GM21786 (cell line): ENCODE measurements around the gene RANBP3.

ENCODE experiments used
- ATAC-seq: cut with Tn5 transposase; IDR thresholded peaks from one replicate; pipeline ENCODE4 v1.9.1; 2021; ENCODE audit not compliant: unreplicated experiment

RANBP3 gene

DNA sequence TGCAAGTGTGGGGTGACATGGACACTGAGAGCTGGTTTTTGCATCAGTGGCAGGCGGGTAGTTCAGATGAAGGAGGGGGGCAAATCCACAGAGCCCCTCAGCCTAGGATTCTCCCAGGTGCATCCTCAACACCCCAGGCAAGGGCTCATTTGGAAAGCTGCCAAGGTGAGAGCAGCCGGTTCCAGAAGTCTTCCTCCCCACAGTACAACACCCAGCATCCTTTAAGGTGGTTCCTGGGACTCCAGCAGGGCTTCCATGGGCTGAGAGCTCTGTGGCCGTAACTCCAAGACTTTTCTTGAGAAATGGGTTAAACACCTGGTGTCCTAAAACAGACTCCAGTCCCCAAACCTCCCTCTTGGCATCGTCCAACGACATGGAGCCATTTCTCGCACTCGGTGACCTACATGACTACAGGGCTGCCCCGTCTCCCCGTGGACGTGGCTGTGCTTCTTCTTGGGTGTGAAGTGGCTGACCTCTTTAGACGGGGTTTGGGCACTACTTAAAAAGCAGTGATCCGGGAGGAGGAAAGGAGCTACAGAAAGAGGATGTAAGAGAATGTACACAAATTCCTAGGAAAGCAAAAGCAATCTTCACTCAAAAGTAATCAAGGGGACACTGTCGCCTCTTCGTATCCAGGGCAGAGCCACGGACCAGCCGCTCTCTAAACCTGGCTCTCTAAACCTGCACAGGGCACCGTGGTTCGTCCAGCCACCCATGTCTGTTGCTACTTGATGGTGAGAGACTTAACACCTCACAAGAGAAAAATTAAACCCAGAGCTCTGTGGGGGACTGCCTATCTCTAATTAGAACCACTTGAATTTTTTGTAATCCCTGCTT, 25.5 kb downstream of the RANBP3 start:
- no peak for ATAC-seq

DNA sequence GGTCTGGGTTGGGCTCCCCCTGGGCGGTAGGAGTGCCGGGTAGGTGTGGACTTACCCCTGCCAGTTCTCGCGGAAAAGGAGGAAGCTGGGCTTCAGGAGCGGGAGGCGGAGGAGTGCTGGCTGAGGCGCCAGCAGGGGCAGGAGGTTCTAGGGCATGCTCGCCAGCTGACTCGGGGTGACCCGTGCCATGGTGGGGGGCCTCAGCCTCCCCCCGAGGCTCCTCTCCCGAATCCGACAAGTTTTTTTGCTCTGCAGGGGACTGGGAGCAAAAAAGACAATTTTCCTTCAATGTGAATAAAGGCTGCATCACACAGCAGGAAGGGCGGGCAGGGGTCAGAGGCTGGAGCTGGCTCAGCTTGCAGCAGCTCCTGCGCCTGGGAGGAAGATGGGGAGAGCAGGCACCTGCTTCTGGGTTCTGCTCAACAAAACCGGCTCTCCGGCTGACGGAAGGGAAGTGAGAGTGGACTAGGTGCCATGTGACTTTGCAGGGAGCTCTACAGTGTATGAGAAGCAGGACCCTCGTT, 26.5 kb downstream of the RANBP3 start:
- no peak for ATAC-seq

DNA sequence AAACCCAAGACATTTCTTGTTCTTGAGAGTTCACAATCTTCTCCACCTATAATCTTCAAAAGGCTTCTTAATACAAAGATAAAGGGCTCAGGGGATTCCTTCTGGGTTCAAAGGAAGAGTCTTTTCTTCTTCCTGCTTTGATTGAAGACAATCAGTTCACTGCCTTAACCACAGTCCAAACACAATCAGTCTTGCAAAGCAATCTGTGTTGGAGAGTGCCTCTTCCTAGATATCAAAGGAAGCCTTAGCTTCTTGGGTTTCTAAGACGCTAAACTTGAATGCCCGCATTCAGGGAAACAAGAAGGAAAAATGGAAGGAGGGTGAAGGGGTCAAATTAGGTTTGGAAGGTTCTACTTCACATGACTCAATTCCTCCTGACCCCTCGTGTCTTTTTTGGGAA, 27.2 kb downstream of the RANBP3 start:
- no peak for ATAC-seq

DNA sequence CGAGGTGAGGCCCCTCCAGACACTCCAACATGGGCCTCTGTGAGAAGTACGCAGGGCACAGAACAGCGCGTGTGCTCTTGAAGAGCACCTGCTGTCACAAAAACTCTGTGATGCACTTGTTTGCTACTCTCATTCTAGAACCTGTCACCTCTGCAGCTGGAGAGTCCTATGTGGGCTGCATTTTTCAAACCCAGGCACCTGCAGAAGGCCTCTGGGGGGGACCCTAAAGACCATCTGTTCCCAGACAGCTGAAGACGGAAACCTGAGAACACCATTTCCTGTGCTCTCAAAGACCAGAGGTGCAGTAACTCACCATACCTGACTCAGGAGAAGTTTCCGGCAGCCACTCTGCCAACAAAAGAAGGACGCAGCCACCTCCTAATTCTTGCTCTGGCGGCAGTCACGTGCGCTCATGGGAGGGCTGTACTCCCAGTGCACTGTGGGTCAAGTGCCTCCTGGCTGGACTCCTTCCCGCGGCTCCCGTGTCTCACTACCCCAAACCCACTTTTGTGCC, 28.1 kb downstream of the RANBP3 start:
- no peak for ATAC-seq

DNA sequence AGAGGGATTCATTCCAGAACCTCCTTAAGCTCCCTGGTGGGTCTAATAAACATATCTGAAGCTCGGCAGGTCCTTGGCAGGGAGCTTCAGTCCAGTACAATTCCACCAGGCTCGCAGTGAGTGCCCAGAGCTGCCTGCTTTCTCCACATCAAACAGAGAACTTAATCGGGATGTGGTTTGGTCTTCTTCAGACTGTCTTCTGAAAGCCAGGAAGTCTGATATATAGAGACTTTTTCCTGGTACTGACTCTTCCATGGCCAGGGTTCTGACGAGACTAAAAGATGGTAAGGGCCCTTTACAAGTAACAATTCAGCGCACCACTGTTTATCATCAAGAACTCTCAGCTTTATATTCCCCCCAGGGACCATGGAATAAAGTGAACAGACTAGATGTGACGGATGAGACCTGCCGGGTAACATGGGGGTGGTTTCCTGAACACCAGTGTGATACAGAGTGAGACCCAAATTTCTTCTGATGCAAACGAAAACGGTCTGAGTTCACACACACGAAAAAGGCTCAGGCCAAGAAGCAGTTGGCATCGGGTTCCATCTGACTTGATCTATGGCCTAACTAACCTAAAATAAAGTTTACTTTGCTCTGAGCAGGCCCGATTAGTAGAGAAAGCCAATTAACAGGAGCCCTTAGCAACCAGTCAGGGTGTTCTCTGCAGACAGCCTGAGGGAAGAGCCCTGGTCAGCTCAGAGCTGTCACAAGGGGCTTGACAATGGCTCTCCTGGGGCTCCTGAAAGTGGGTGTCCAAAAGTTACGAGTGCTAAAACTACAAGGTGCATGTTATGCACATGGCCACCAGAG, 29.0 kb downstream of the RANBP3 start:
- no peak for ATAC-seq

DNA sequence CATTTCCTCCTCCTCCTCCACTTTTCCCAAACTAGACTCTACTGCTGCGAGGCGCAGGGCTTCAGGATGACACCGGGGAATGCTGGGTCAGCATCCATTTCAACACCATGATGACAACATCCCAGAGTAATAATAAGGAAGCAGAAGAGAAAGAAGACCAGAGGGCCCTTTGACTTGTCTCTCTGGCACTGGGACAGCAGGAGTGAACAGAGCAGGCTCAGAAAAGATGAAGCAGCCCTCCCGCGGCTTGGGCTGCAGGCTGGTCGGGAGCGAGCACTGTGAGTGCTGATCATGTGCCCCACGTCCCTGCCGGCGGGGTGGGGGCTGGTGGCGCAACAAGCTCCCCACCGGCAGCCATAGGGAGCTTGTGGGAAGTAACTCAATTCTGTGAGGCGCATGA, 30.5 kb downstream of the RANBP3 start:
- no peak for ATAC-seq

DNA sequence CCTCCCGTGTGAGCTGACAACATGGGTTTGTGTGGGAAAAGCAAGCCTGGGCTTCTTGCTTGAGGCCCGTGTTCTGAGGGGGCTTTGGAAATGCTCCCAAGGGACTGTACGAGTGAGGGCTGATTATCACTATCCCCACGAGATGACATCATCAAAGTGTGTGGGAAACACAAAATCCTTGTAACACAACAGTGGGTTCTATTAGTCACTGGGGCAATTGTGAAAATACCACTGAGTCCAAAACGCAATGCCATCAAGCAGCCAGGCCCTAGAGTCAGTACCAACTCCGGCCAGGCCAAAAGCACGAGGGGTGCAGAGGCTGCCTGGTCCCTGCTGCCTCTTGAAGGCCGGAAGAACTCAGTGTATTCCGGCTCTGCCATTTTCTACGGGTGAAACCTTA, 34.3 kb downstream of the RANBP3 start:
- no peak for ATAC-seq

DNA sequence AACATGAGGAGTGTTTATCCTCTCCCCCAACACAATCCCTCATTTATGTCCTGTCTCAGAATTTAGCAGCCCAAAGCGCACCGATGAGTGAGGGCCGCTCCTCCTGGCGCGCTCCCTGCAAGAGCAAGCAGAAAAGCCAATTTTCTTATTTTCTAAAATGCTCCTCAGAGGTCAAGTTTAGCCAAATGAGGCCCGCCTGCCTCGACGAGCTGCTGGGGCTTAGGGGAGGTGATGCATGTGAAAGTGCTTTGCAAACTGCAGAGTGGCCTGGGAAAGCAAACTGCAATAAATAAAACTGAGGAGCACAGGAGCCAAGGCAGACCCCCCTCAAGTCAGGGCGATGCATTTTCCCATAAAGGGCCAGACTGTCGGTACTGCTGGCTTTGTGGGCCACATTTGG, 34.9 kb downstream of the RANBP3 start:
- no peak for ATAC-seq

DNA sequence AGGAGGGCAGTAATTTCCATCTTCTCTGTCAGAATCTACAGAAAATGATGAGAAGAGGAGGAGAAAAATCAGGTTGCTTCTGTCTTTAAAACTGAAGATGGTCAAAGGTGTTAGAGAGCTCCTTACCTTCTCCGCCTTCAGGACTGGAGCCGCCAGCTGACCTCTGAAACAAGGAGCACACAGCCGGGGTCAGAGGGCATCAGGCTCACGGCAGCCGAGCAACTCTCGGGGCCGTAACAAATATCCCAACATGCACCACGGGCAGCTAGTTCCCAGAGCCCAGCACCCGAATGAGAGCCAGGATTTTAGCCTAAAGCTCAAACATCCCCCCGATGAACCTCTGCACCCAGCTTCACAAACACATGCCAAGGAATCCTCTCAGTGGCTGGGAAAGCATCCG, 36.3 kb downstream of the RANBP3 start:
- no peak for ATAC-seq

DNA sequence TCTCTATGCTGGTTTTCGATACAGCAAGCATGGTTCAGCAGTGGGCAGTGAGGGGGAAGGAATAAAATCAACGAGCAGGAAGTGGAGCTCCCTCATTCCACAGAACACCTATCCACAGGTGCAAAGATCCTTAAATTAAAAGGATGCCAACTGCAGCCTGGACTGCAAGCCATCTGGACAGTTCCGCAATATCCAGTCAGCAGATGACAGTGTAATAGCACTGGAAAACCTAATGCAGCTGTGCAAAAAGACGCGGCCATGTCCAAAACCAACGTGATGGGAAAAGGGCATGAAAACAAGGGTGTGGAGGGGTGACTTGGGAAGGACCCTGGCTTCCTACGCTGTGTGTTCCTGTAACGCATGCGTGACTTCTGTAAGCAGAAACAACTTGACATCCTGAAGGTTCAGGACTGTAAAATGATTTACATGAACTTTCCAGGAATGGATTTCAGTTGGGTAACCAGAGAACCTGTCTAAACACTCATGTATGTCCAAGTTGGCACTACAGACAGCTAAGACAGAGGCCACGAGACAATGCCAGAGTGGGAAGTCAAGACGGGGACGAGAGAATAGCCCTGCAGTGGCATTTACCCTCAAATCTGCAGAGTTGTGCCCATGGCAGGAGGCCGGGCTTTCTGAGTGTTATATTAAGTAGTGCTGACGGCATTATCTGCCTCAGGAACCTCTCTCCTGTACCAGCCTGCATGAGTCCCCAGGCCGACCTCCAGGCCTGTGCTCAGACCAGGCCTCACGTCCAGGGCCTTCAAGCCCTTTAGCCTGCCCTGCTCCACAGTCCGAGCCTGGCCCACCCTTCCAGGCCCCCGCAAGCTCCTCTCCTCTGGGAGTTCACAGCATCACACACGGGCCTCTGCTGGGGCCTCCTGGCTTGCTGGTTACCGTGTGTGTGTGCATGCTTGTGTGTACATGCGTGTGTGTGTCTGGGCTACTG, 37.4 kb downstream of the RANBP3 start:
- no peak for ATAC-seq

DNA sequence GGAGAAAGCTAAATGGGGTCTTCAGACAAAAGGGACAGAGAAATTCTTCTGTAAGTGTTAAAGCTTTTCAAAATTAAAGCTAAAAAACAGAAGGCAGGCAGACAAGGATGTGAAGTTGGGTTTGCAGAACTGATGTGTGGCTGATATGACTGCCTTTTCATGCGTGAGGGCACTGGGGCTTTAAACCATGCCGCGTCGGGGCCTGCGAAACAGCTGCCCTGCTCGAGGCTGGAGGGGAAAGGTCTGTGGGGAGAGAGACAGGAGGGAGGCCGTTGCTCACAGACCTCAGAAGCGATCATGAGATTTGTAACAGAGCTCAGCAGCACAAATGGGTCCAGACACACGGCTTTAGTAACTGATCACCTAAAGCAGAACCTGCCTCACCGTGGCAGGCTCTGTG, 40.4 kb downstream of the RANBP3 start:
- ATAC-seq = no peak

DNA sequence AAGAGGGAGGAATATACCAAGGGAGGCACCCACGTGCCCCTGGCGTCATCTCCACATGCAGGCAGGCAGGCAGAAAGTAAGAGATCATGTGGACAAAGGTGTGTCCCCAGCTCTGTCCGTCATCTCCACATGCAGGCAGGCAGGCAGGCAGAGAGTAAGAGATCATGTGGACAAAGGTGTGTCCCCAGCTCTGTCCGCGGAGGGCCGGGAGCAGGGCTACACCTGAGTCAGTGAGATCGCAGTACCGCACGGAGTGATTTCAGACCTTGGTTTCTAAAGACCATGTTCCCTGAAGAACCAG, 41.7 kb downstream of the RANBP3 start:
- no peak for ATAC-seq

DNA sequence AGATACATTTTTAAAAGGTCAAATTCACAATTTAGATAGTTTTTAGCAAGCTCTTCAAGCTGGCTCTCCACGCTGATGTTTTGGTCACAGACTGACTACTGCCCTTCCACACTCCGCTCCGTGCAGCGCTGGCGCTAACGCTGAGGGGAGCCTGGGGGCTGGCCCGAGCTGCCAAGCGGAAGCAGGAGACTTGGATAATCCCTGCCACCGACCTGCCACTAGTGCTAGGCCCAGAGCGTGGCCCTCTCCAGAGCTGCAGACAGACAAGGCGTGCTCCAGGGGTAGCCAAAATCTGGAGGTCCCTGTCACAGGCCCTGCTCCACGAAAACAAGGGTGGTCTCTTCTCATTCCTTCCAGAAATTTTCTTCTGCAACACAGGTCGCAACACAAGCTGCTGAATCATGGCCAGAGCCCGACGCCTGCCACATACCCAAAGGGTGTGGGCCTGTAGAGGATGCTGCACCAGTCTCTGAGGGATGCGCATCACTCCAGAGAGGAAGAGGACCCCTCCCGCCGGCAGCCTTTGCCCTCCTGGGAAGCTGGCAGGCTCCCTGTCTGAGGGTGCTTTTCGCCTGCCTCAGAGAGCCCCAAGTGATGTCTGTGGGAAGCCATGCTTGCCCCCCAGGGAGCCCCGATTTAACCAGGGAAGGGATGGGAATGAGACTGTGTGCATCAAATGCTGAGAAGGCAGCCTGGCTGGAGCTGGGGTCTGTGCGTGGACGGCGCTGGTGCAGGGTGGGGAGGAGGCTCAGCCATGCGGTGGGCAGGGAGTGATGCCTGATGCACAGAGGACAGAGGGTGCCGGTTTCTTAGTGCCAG, 42.3 kb downstream of the RANBP3 start:
- ATAC-seq = no peak

DNA sequence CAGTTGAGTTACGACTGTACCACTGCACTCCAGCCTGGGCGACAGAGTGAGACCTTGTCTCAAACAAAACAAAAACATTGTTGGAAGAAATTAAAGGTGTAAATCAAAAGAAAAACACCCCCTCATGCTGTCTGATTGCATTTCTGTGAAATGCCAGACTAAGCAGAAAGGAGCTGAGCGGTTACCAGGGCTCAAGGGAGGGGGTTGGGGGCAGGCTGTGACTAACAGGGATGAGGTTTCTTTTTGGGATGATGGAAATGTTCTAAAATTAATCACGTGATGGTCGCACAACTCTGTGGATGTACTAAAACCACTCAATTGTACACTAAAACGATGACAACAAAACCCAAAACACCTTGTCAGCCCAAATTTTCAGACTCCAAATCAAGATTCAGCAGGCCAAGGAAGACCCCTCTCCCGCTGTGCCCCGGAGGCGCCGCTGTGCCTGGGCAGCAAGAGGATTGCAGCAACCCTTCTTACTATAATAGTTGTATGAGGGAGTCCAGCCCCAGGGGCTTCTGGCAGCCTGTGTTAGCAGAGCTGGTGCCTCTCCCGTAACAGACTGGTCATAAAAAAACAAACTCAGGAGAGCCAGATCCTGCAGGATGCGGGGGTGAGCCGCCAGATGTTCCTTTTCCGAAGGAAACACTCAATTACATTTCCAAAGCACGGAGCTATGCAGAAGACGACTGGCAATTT, 43.0 kb downstream of the RANBP3 start:
- no peak for ATAC-seq

DNA sequence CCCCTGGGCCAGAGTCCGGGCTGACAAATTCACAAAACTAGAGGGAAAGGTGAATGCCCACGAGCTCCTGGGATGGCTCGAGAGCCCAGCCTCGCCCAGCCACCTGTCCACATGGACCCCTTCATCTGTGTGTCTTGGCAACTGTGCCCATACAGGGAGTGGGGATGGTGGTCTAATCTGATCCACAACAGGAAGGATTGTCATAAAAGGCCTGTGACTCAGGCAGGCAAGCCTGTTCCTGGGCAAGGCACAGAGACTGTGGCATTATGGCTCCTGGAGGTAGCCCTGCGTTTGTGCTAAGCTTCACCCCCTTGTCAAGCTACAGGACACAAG, 43.9 kb downstream of the RANBP3 start:
- ATAC-seq = no peak

DNA sequence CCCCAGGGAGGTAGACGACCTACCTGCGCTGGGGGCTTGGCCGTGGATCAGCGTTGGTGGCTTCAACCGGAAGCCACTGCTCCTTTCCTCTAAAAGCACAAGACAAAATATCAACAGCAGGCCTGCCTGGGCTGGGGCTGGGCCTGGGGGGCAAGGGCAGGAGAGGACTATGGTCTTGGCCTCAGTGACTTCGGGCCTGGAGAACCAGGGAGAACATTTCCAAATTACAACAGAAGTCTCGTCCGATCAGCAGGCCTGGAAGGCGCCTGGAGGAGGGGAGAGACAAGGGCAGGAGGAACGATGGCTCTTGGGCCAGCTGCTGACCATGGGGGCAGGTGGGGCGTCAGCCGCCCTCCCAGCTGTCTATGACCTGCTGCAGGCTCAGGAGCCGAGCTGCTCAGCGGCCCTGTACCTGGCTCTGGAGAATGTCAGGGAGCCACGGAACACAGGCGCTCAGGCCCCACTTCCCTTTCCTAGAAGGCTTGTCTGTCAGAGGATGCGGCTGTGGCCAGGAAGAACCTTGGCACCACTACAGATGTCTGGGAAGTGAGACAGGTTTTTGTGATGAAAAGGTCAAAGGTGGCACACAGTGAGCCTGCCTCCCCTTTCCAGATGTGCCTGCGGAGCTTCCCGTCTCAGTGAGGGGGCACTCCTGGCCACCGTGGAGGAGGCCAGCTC, 44.4 kb downstream of the RANBP3 start:
- no peak for ATAC-seq

DNA sequence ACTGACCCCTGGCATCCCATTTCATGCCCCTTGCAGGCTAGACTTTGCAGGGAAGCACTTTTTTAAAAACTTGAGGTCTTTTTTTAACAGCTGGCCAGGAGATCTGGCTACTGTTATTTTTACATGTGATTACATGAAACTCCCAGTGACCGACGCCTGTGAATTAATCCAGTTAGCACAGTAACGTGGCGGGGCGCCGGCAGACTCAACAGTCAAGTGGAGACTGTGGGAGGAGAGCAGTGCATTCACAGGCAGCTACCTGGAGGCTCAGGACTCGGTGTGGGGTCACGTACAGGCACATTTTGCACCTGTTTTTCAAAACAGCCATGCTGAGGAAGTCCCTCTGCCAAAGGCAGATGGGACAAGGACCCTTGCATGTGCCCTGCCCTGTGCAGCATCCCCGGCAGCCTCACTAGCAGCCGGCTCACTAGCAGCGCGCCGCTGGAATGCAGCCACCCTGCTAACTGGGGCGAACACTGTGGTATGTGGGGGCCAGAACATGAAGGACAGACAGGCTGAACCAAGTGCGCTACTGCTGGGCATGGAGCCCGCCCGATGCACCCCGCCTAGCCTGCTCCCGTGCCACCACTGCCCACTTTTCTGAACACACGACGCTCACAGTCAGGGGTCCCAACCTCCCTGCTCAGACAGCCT, 45.2 kb downstream of the RANBP3 start:
- no peak for ATAC-seq

DNA sequence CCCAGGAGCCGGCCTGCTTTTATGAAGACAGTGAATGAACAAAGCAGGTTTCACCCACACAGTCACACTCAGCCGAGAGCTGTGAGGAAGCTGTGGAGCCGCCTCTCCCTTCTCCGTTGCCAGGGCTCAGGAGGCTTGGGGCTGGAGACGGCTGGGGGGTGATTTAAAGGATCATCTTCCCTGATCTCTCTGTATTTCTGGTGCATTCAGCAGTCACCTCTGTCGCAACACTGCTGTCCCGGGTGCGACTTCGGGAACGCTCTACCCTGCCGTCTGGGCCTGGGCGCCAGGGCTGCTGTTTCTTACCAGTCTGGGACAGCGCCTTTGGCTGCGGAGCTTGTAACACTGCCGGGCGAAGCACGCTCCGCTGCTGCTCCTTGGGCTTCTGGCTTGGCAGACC, 45.8 kb downstream of the RANBP3 start:
- ATAC-seq = no peak

DNA sequence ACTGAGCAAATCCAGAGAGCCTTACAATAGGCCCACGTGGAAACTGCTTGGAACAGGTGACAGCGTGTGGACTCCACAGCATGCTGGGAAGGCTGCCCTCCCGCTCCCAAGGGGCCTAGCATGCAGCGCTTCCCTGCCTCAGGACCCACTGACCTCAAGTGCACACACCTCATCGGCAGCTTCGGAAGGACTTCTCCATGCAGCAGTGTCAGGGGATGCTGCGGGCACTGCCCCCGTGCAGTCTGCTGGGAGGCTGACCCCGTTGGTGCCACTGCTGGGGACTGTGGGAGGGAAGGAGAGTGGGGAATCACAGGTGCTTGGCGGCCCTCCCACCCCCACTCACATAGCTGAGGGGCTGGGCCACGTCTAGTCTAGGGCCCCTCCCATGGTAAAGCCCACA, 46.7 kb downstream of the RANBP3 start:
- ATAC-seq = no peak
